Stimulated activated CD4-positive, alpha-beta T cell treated with anti-CD3 and anti-CD28 coated beads, Interleukin-4, amount 100 ng/mL, for 48 hours (primary cell): ENCODE results near the gene CACNA1I.

ENCODE experiments used
- DNase-seq, 2 donors: peaks; one replicate each; pipeline ENCODE4 v3.0.0-alpha.2; 2020; ENCODE audit warnings: low read depth in 2 of 2

The CACNA1I gene

GRCh38 chr22:39666495-39666894, 95.9 kb downstream of the CACNA1I start:
- DNase-seq = no peak

GRCh38 chr22:39666926-39667325, 96.4 kb downstream of the CACNA1I start:
- DNase-seq = no peak

GRCh38 chr22:39669432-39669831, 98.9 kb downstream of the CACNA1I start:
- no peak for DNase-seq

GRCh38 chr22:39671936-39672335, 101.4 kb downstream of the CACNA1I start:
- DNase-seq = no peak

- no peak for DNase-seq
Measured at GRCh38 chr22:39674536-39674935, 104.0 kb downstream of the CACNA1I start.

GRCh38 chr22:39675947-39676346, 105.4 kb downstream of the CACNA1I start:
- no peak for DNase-seq

GRCh38 chr22:39677967-39678366, 107.4 kb downstream of the CACNA1I start:
- DNase-seq = no peak

GRCh38 chr22:39678862-39679490, 108.4 kb downstream of the CACNA1I start:
- DNase-seq = no peak

GRCh38 chr22:39679652-39680051, 109.1 kb downstream of the CACNA1I start:
- DNase-seq = no peak

GRCh38 chr22:39680486-39680885, 109.9 kb downstream of the CACNA1I start:
- no peak for DNase-seq

GRCh38 chr22:39681038-39681861, 110.7 kb downstream of the CACNA1I start:
- no peak for DNase-seq

- DNase-seq = no peak
Measured at GRCh38 chr22:39682994-39683393, 112.4 kb downstream of the CACNA1I start.

- DNase-seq = no peak
Measured at GRCh38 chr22:39683639-39684038, 113.1 kb downstream of the CACNA1I start.

GRCh38 chr22:39684702-39685281, 114.2 kb downstream of the CACNA1I start:
- DNase-seq = no peak

GRCh38 chr22:39685336-39686177, 115.0 kb downstream of the CACNA1I start:
- DNase-seq = no peak

- no peak for DNase-seq
Measured at GRCh38 chr22:39686178-39686620, 115.6 kb downstream of the CACNA1I start.

- no peak for DNase-seq
Measured at GRCh38 chr22:39686776-39687525, 116.4 kb downstream of the CACNA1I start.

GRCh38 chr22:39688186-39688785, 117.7 kb downstream of the CACNA1I start:
- no peak for DNase-seq

- DNase-seq = no peak
Measured at GRCh38 chr22:39689421-39689820, 118.9 kb downstream of the CACNA1I start.

GRCh38 chr22:39690881-39691605, 120.5 kb downstream of the CACNA1I start:
- DNase-seq = peak; percentile 11 to 34
